Epithelial cell of umbilical artery (primary cell): ENCODE results near the gene LUZP4. TPM values are rescaled to one million over a fixed set of nuclear protein-coding genes. Genes with fewer than 3 reads are reported as not detected.

Experiments
- total RNA-seq: library from RNA; depleted of rRNA; stranded (reverse); fragments of >200 nt; gene quantifications from 2 replicates; pipeline ENCODE4 v1.2.3, GENCODE V29; 2014

The LUZP4 gene
- not detected in 2 replicates for total RNA-seq

GRCh38 chrX:115289465-115289864, at the start of gene LUZP4:
TSS of gene LUZP4 (plus strand) at chrX:115289715. CDS start at chrX:115289760, 45 bp downstream.

Other genes with a start within 250 kb of the LUZP4 start
- gene RBMXL3, start 100.3 kb upstream of the LUZP4 start, total RNA-seq, result not detected in 2 replicates
- gene LRCH2, start 55.6 kb upstream of the LUZP4 start, total RNA-seq, result 4.2 and 5.8 TPM in 2 replicates